K562 (cell line): Measurements from ENCODE around the gene C19orf47. TPM values are rescaled to one million over a fixed set of nuclear protein-coding genes. Genes with fewer than 3 reads are reported as not detected.

Source experiments
- ARHGAP35 ChIP-seq: fragments of 450-650 bp; IDR thresholded peaks from 2 replicates; pipeline ENCODE4 v1.6.1; 2018; ENCODE audit not compliant: partially characterized antibody
- DACH1 ChIP-seq: fragments of 450-650 bp; IDR thresholded peaks from 2 replicates; pipeline ENCODE4 v1.6.1; 2018; ENCODE audit not compliant: partially characterized antibody
- EP400 ChIP-seq: fragments of 450-650 bp; IDR thresholded peaks from 2 replicates; pipeline ENCODE4 v1.6.1; 2017; ENCODE audit warnings: antibody characterized with exemption, mild to moderate bottlenecking, moderate library complexity
- HSF4 ChIP-seq: fragments of 250-450 bp; sonication (Bioruptor Pico); IDR thresholded peaks from 2 replicates; pipeline ENCODE4 v2.1.2; 2022; ENCODE audit warnings: mild to moderate bottlenecking, moderate library complexity, borderline replicate concordance
- KDM5B ChIP-seq: fragments of 200-600 bp; sonication (generic); IDR thresholded peaks from 2 replicates; pipeline ENCODE4 v1.6.1; 2012; ENCODE audit warnings: low read depth, mild to moderate bottlenecking, moderate library complexity, low read length, control low read depth, inconsistent platforms; ENCODE audit not compliant: insufficient replicate concordance
- LARP7 ChIP-seq: fragments of 450-650 bp; IDR thresholded peaks from 2 replicates; pipeline ENCODE4 v1.6.1; 2016
- MAFG ChIP-seq: fragments of 450-650 bp; conservative IDR thresholded peaks from 2 replicates; pipeline ENCODE4 v1.6.1; 2016; ENCODE audit warnings: missing genetic modification characterization, missing compliant biosample characterization
- MAZ ChIP-seq, 2 experiments: fragments of 450-650 bp in 1 of 2; sonication (generic) in 1 of 2; formaldehyde crosslinking; IDR thresholded peaks in 1 of 2; conservative IDR thresholded peaks in 1 of 2; 2 replicates each; pipeline versions ENCODE4 v1.4.0 to v1.5.0; 2020; ENCODE audit warnings: mild to moderate bottlenecking in 1 of 2, missing genetic modification reagents in 1 of 2
- MCM2 ChIP-seq: fragments of 450-650 bp; IDR thresholded peaks from 2 replicates; pipeline ENCODE4 v1.6.1; 2017; ENCODE audit warnings: low read depth, mild to moderate bottlenecking
- MYBL2 ChIP-seq, 2 experiments: fragments of 450-650 bp in 1 of 2; sonication (generic) in 1 of 2; formaldehyde crosslinking in 1 of 2; IDR thresholded peaks; 2 replicates each; pipeline versions ENCODE4 v1.6.1 to v1.8.1; 2017 to 2022; ENCODE audit warnings: borderline replicate concordance in 1 of 2, inconsistent platforms in 1 of 2, low read depth in 1 of 2, mild to moderate bottlenecking in 1 of 2, missing genetic modification reagents in 1 of 2, moderate library complexity in 1 of 2
- PML ChIP-seq: IDR thresholded peaks from 2 replicates; pipeline ENCODE4 v1.6.1; 2012; ENCODE audit warnings: low read length, inconsistent platforms
- PRMT5 ChIP-seq: sonication (generic); formaldehyde crosslinking; IDR thresholded peaks from 2 replicates; pipeline ENCODE4 v1.5.0; 2020; ENCODE audit warnings: missing genetic modification reagents
- SAP30 ChIP-seq: fragments of 200-600 bp; sonication (generic); IDR thresholded peaks from 2 replicates; pipeline ENCODE4 v1.6.1; 2012; ENCODE audit warnings: borderline replicate concordance, low read depth, mild to moderate bottlenecking, moderate library complexity, low read length, control low read depth, inconsistent platforms; ENCODE audit not compliant: insufficient read depth, poor library complexity, severe bottlenecking
- SMAD3 ChIP-seq: fragments of 450-650 bp; formaldehyde crosslinking; conservative IDR thresholded peaks from 2 replicates; pipeline ENCODE4 v1.4.0; 2020; ENCODE audit warnings: mild to moderate bottlenecking
- TAF15 ChIP-seq: fragments of 200-400 bp; formaldehyde crosslinking; IDR thresholded peaks from 2 replicates; pipeline ENCODE4 v1.6.1; 2017; ENCODE audit warnings: mild to moderate bottlenecking, low read depth, low read length, moderate library complexity
- TRIM28 ChIP-seq: fragments of 450-650 bp; IDR thresholded peaks from 2 replicates; pipeline ENCODE4 v1.6.1; 2017
- ZEB2 ChIP-seq: fragments of 450-650 bp; IDR thresholded peaks from 2 replicates; pipeline ENCODE4 v1.6.1; 2016
- ZNF146 ChIP-seq: IDR thresholded peaks from one replicate; pipeline ENCODE4 v1.6.1; 2018; ENCODE audit warnings: missing compliant biosample characterization; ENCODE audit not compliant: unreplicated experiment
- ZNF23 ChIP-seq: fragments of 250-450 bp; sonication (Bioruptor Pico); IDR thresholded peaks from 2 replicates; pipeline ENCODE4 v1.4.0; 2020; ENCODE audit warnings: mild to moderate bottlenecking
- ZNF589 ChIP-seq: fragments of 200-800 bp; sonication (Bioruptor generic); IDR thresholded peaks from 2 replicates; pipeline ENCODE4 v1.6.1; 2016; ENCODE audit warnings: low read depth, missing genetic modification characterization, missing compliant biosample characterization
- ZNF707 ChIP-seq: fragments of 250-450 bp; sonication (Bioruptor Pico); conservative IDR thresholded peaks from 2 replicates; pipeline ENCODE4 v1.8.0; 2022; ENCODE audit warnings: inconsistent platforms, mild to moderate bottlenecking, moderate library complexity
- ZNF780A ChIP-seq: fragments of 250-450 bp; sonication (Bioruptor Pico); IDR thresholded peaks from 2 replicates; pipeline ENCODE4 v1.5.0; 2021; ENCODE audit warnings: mild to moderate bottlenecking
- ZZZ3 ChIP-seq: fragments of 450-650 bp; IDR thresholded peaks from 2 replicates; pipeline ENCODE4 v1.6.1; 2016; ENCODE audit warnings: antibody characterized with exemption, mild to moderate bottlenecking, moderate library complexity
- polyA plus RNA-seq, 8 experiments: library from polyadenylated mRNA; depleted of rRNA in 4 of 8; stranded (reverse) in 5 of 8; unstranded in 3 of 8; fragments of >200 nt; fragmentation: Nextera tagmentation in 2 of 8; fragmentation: Illumina TruSeq in 1 of 8; extraction: Ambion mirVana in 2 of 8; extraction: Trizol in 1 of 8; gene quantifications; 2 replicates each; pipeline versions ENCODE4 v1.2.1 to v1.2.3, GENCODE V29; 2011 to 2014; ENCODE audit warnings: inconsistent platforms in 1 of 8, missing spikeins in 1 of 8
- total RNA-seq, 7 experiments: library from RNA; depleted of rRNA in 6 of 7; stranded (reverse); fragments of >200 nt in 6 of 7; fragmentation: Illumina TruSeq in 2 of 7; extraction: Trizol in 2 of 7; gene quantifications; 2 replicates each; pipeline versions ENCODE4 v1.2.1 to v1.2.3, GENCODE V29; 2011 to 2021; ENCODE audit warnings: low replicate concordance in 1 of 7
- TF ChIP-seq, protein P1 (sequence below): fragments of 200-800 bp; sonication (Bioruptor generic); IDR thresholded peaks from 2 replicates; pipeline ENCODE4 v1.6.1; 2017; ENCODE audit warnings: missing genetic modification characterization, missing compliant biosample characterization
- TF ChIP-seq, protein P2 (sequence below): fragments of 450-650 bp; IDR thresholded peaks from 2 replicates; pipeline ENCODE4 v1.6.1; 2018; ENCODE audit warnings: mild to moderate bottlenecking, low read depth; ENCODE audit not compliant: partially characterized antibody

The C19orf47 gene
- total and polyA plus RNA-seq, 9 of the 15 experiments (the other 6 are each of a cell fraction or from before 2014, with no cell fraction given): 0.08 to 26.1 (median 14.7) TPM

- TF ChIP-seq ZNF23 (CRISPR knock-in tag) (no peak), SAP30 (peak; percentile 69), DACH1 (no peak), TRIM28 (no peak), ZZZ3 (no peak), TAF15 (no peak), MAFG (tag) (no peak), SMAD3 (CRISPR knock-in tag) (no peak), MYBL2 (IDR thresholded peaks at IDR 0.05; ENCODE audit: low read depth) (no peak), MYBL2 (CRISPR knock-in tag; IDR thresholded peaks at IDR 0.05; ENCODE audit: borderline replicate concordance) (no peak), ZNF707 (CRISPR knock-in tag) (no peak), ZNF146 (no peak), ZEB2 (no peak), EP400 (peak; percentile 60; the same call in 1 of the 2 replicates), ZNF589 (CRISPR knock-in tag) (0 out of 2 replicates have a peak, but pooled peaks have one; percentile 47), PML (no peak), ZNF780A (no peak), HSF4 (CRISPR knock-in tag) (no peak), KDM5B (no peak), MCM2 (no peak), LARP7 (no peak), MAZ (CRISPR knock-in tag; conservative IDR thresholded peaks at IDR 0.05 in 1 of 2, IDR thresholded peaks at IDR 0.05 in 1 of 2) (peak; percentile 78 to 91), ARHGAP35 (no peak), PRMT5 (CRISPR knock-in tag) (no peak)
- TF ChIP-seq, protein P1, sequence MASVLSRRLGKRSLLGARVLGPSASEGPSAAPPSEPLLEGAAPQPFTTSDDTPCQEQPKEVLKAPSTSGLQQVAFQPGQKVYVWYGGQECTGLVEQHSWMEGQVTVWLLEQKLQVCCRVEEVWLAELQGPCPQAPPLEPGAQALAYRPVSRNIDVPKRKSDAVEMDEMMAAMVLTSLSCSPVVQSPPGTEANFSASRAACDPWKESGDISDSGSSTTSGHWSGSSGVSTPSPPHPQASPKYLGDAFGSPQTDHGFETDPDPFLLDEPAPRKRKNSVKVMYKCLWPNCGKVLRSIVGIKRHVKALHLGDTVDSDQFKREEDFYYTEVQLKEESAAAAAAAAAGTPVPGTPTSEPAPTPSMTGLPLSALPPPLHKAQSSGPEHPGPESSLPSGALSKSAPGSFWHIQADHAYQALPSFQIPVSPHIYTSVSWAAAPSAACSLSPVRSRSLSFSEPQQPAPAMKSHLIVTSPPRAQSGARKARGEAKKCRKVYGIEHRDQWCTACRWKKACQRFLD: no peak
- TF ChIP-seq, protein P2, sequence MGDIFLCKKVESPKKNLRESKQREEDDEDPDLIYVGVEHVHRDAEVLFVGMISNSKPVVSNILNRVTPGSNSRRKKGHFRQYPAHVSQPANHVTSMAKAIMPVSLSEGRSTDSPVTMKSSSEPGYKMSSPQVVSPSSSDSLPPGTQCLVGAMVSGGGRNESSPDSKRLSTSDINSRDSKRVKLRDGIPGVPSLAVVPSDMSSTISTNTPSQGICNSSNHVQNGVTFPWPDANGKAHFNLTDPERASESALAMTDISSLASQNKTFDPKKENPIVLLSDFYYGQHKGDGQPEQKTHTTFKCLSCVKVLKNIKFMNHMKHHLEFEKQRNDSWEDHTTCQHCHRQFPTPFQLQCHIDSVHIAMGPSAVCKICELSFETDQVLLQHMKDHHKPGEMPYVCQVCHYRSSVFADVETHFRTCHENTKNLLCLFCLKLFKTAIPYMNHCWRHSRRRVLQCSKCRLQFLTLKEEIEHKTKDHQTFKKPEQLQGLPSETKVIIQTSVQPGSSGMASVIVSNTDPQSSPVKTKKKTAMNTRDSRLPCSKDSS: no peak
These were observed 63.5 kb downstream of the C19orf47 start, which contains the start of gene AKT2 (continued) for GRCh38 chr19:40284501-40285352.
